SK-N-SH (cell line): ENCODE measurements around the gene CD70.

Experiments used
- GABPA ChIP-seq: IDR thresholded peaks from 2 replicates; pipeline ENCODE4 v1.4.0; 2012; ENCODE audit warnings: low read depth, mild to moderate bottlenecking
- MXI1 ChIP-seq: IDR thresholded peaks from 2 replicates; pipeline ENCODE4 v1.6.1; 2012; ENCODE audit warnings: mild to moderate bottlenecking, low read depth, low read length, improper control_type of control experiment
- POLR2AphosphoS5 ChIP-seq: IDR thresholded peaks from 2 replicates; pipeline ENCODE4 v1.6.1; 2012; ENCODE audit warnings: low read depth, low read length
- RAD21 ChIP-seq: IDR thresholded peaks from 2 replicates; pipeline ENCODE4 v1.6.1; 2012; ENCODE audit warnings: mild to moderate bottlenecking, low read length
- RXRA ChIP-seq: IDR thresholded peaks from 2 replicates; pipeline ENCODE4 v1.4.0; 2012; ENCODE audit warnings: low read depth, mild to moderate bottlenecking, borderline replicate concordance
- SIN3A ChIP-seq: IDR thresholded peaks from 2 replicates; pipeline ENCODE4 v1.6.1; 2012; ENCODE audit warnings: low read depth, mild to moderate bottlenecking, low read length, moderate library complexity, borderline replicate concordance
- SMC3 ChIP-seq: IDR thresholded peaks from 2 replicates; pipeline ENCODE4 v1.6.1; 2012; ENCODE audit warnings: low read depth, low read length, improper control_type of control experiment
- YY1 ChIP-seq: IDR thresholded peaks from 2 replicates; pipeline ENCODE4 v1.4.0; 2012; ENCODE audit warnings: low read depth, mild to moderate bottlenecking
- TF ChIP-seq, protein P1 (sequence below): fragments of 200-600 bp; sonication (generic); IDR thresholded peaks from 2 replicates; pipeline ENCODE4 v1.6.1; 2017; ENCODE audit warnings: antibody characterized with exemption, mild to moderate bottlenecking, moderate library complexity
- TF ChIP-seq, protein P2 (sequence below): IDR thresholded peaks from 2 replicates; pipeline ENCODE4 v1.4.0; 2012; ENCODE audit warnings: low read depth
- TF ChIP-seq, protein P3 (sequence below): IDR thresholded peaks from 2 replicates; pipeline ENCODE4 v1.6.1; 2012; ENCODE audit warnings: mild to moderate bottlenecking, low read depth, low read length, moderate library complexity

DNA sequence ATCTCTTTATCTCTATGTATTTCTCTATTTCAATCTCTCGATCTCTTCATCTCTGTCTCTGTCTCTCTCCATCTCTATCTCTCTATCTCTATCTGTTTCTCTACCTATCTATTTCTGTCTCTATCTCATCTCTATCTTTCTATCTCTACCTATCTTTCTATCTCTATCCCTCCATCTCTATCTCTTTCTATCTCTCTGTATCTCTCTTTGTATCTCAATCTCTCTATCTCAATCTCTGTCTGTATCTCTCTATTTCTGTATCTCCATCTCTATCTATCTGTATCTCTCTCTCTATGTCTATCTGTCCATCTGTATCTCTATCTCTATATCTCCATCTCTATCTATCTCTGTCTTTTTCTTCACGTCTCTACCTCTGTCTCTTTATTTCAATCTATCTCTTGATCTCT, 34.9 kb downstream of the CD70 start:
- TF ChIP-seq, protein P1, sequence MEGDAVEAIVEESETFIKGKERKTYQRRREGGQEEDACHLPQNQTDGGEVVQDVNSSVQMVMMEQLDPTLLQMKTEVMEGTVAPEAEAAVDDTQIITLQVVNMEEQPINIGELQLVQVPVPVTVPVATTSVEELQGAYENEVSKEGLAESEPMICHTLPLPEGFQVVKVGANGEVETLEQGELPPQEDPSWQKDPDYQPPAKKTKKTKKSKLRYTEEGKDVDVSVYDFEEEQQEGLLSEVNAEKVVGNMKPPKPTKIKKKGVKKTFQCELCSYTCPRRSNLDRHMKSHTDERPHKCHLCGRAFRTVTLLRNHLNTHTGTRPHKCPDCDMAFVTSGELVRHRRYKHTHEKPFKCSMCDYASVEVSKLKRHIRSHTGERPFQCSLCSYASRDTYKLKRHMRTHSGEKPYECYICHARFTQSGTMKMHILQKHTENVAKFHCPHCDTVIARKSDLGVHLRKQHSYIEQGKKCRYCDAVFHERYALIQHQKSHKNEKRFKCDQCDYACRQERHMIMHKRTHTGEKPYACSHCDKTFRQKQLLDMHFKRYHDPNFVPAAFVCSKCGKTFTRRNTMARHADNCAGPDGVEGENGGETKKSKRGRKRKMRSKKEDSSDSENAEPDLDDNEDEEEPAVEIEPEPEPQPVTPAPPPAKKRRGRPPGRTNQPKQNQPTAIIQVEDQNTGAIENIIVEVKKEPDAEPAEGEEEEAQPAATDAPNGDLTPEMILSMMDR: no peak
- TF ChIP-seq SIN3A: no peak
- TF ChIP-seq, protein P2, sequence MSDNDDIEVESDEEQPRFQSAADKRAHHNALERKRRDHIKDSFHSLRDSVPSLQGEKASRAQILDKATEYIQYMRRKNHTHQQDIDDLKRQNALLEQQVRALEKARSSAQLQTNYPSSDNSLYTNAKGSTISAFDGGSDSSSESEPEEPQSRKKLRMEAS: no peak
- TF ChIP-seq POLR2AphosphoS5: no peak
- no peak for TF ChIP-seq RAD21
- no peak for TF ChIP-seq SMC3
- no peak for TF ChIP-seq MXI1
- TF ChIP-seq, protein P3, sequence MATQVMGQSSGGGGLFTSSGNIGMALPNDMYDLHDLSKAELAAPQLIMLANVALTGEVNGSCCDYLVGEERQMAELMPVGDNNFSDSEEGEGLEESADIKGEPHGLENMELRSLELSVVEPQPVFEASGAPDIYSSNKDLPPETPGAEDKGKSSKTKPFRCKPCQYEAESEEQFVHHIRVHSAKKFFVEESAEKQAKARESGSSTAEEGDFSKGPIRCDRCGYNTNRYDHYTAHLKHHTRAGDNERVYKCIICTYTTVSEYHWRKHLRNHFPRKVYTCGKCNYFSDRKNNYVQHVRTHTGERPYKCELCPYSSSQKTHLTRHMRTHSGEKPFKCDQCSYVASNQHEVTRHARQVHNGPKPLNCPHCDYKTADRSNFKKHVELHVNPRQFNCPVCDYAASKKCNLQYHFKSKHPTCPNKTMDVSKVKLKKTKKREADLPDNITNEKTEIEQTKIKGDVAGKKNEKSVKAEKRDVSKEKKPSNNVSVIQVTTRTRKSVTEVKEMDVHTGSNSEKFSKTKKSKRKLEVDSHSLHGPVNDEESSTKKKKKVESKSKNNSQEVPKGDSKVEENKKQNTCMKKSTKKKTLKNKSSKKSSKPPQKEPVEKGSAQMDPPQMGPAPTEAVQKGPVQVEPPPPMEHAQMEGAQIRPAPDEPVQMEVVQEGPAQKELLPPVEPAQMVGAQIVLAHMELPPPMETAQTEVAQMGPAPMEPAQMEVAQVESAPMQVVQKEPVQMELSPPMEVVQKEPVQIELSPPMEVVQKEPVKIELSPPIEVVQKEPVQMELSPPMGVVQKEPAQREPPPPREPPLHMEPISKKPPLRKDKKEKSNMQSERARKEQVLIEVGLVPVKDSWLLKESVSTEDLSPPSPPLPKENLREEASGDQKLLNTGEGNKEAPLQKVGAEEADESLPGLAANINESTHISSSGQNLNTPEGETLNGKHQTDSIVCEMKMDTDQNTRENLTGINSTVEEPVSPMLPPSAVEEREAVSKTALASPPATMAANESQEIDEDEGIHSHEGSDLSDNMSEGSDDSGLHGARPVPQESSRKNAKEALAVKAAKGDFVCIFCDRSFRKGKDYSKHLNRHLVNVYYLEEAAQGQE: no peak
- TF ChIP-seq GABPA: no peak
- no peak for TF ChIP-seq RXRA
- TF ChIP-seq YY1: no peak
